ENCODE measurements around the gene RPF1.
"Not testable (repeated sequence)": the region's sequence is repeated elsewhere in the genome, so short reads cannot be mapped to it uniquely, and the experiment has no call there.

RPF1 gene

GRCh38 chr1:84478876-84479868, at the start of gene RPF1:
RPF1 (plus strand) TSS chr1:84479266; CDS start chr1:84479282, 16 bp downstream.
- DNase-seq: peak; percentile 88

- DNase-seq: no peak
These were observed 48.5 kb upstream of the RPF1 start for GRCh38 chr1:84430546-84430945.

- DNase-seq: peak; percentile 90
These were observed 45.6 kb upstream of the RPF1 start for GRCh38 chr1:84433258-84434080.

GRCh38 chr1:84434081-84434769, 44.8 kb upstream of the RPF1 start:
- DNase-seq: peak; percentile 50

- DNase-seq: peak; percentile 73
These were observed 44.1 kb upstream of the RPF1 start for GRCh38 chr1:84434801-84435549.

GRCh38 chr1:84436876-84437655, 42.0 kb upstream of the RPF1 start:
- peak; percentile 88 for DNase-seq

- peak; percentile 97 for DNase-seq
These were observed 36.8 kb upstream of the RPF1 start for GRCh38 chr1:84442256-84442655.

GRCh38 chr1:84442747-84443646, 36.1 kb upstream of the RPF1 start:
- DNase-seq: not testable (repeated sequence)

- DNase-seq: not testable (repeated sequence)
These were observed 30.4 kb upstream of the RPF1 start for GRCh38 chr1:84448704-84449103.

GRCh38 chr1:84450910-84451309, 28.2 kb upstream of the RPF1 start:
- DNase-seq: peak; percentile 20

GRCh38 chr1:84452436-84452835, 26.6 kb upstream of the RPF1 start:
- DNase-seq: no peak

- peak; percentile 68 for DNase-seq
These were observed 16.9 kb upstream of the RPF1 start for GRCh38 chr1:84462118-84462517.

GRCh38 chr1:84467298-84467697, 11.8 kb upstream of the RPF1 start:
- no peak for DNase-seq

- DNase-seq: no peak
These were observed 2.8 kb upstream of the RPF1 start for GRCh38 chr1:84476225-84476624.

GRCh38 chr1:84479998-84480397, 932 bp downstream of the RPF1 start:
- peak; percentile 51 for DNase-seq

- no peak for DNase-seq
These were observed 1.6 kb downstream of the RPF1 start for GRCh38 chr1:84480650-84481049.

GRCh38 chr1:84481317-84481716, 2.3 kb downstream of the RPF1 start:
- peak; percentile 50 for DNase-seq

GRCh38 chr1:84488107-84488506, 9.0 kb downstream of the RPF1 start:
- DNase-seq: no peak

GRCh38 chr1:84489766-84490165, 10.7 kb downstream of the RPF1 start:
- DNase-seq: no peak

GRCh38 chr1:84492726-84493125, 13.7 kb downstream of the RPF1 start:
- DNase-seq: no peak

Measured in OCI-M1 (cell line).